Right renal cortex interstitium (tissue), 3 donors: ENCODE data around the gene AMACR. TPM values are rescaled to one million over a fixed set of nuclear protein-coding genes. Genes with fewer than 3 reads are reported as not detected.
"Not testable (repeated sequence)": the region's sequence is repeated elsewhere in the genome, so short reads cannot be mapped to it uniquely, and the experiment has no call there.

Experiments
- DNase-seq, 3 donors: peaks; one replicate each; pipeline ENCODE4 v3.0.0-alpha.2; 2013; ENCODE audit warnings: low read depth in 3 of 3, low spot score in 2 of 3
- polyA plus RNA-seq, 3 donors: library from polyadenylated mRNA; unstranded; fragments of 120-200 nt; gene quantifications; one replicate each; pipeline ENCODE4 v1.2.1, GENCODE V29; 2013; ENCODE audit not compliant: insufficient read length in 3 of 3

AMACR gene
- polyA plus RNA-seq, 3 donors: 74.2 to 98.0 (median 94.2) TPM

DNA sequence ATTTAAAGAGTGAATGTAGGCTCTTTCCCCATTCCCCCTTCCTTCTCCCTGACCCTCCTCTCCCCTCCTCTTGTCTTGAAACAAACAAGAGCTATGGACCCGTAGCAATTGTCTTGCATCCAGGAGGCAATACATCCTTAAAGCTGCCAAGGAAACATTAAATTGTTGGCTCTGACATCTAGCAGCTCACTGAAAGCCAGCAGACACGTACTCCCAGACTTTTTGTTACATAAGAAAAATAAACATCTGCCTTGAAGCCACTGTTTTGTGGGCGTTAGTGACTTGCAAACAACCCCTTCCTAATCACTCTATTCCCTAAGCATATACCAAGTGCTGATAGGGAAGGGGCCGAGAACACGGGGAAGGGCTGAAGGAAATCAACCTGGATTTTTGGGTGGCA is 32.0 kb downstream of the AMACR start:
- DNase-seq: no peak

DNA sequence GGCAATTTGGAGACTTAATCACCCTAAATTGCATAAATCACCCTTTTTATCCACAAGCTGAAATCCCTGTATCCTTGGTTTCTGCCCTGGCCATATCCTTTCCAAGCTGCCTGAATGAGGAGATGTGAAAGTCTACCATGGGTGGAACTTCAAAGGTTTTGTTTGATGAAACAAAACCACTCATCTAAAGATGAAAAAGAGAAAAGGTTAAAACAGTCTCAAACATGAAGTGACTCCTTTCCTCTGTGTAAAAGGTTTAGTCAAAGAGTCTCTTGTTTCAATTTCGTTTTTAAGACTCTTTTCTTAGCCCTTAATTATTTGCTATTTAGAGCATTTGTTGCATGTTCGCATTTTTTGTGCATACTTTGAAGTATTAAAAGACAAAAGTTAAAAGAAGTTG is 34.6 kb downstream of the AMACR start:
- DNase-seq: no peak

DNA sequence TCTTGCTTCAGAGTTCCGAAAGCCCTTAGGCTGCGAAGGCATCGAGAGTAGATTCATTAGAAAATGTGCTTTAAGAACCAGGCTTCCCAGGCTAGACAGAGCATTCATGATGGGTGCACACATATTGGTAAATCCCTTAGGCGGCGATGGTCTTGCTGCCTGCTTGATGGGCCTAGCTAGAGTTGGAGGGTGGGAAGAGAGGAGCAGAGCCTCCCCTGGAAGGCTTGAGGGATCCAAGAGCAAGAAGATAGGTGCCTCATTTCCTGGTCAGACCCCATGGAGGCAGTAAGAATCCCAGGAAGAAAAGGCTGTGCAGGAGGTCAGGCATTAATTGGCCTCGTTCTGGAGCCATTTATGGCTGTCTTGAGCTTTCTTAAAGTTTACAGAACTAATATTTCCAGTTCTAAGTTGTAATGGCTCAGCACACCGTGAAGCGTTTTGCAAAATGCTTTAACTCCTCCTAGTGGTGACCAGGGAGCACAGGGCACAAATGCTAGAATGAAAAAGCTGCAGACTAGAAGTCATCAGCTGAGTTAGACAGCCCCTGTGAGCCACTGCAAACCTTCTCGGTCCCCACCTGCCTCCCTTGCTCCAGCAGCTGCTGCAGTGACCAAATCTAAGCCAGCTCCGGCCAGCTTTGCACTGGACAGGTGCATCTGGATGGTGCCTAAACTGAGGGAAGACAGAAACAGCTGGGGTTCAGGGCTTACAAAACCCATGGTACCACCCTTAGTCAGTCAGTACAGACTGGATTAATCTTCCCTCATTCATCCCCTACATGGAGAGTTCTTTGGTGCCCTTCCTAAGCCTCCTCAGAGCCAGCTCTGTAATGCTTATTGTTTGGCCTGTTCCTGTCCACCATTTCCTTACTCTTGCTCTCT is 38.0 kb downstream of the AMACR start:
- no peak for DNase-seq

DNA sequence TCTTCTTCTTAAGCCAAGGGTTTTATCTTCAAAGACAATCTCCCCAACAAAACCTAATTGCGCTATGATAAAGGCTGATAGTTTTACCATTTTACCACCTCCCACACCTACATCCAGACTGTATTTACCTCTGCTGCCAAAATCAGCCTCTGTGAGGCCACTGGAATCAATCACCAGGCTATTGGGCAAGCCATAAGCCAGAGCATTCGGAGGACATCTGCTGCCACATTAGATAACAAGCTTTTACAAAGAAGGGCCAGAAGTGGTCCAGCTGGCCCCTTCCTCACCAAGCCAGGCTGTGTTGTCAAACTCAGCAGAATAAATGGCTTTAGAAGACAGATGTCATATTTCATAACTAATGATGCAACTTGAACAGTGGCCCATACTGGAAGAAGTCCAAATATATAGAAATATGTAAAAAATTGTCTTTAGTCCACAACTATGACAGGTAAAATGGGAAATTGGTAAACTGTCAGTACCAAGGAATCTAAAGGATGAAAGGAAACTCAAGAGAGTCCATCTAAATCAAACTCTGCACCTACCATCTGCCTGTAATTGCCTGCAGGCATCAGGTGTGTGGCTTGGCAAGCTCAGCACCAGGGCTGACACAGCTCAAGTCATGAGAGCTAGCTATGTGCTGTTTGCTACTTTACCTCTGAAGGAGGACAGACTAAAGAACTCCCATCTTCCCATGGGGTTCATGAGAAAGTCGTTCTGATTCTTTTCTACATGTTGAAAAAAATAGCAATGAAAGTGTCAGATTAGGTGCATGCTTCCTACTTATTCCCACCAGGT is 39.4 kb downstream of the AMACR start:
- no peak for DNase-seq

DNA sequence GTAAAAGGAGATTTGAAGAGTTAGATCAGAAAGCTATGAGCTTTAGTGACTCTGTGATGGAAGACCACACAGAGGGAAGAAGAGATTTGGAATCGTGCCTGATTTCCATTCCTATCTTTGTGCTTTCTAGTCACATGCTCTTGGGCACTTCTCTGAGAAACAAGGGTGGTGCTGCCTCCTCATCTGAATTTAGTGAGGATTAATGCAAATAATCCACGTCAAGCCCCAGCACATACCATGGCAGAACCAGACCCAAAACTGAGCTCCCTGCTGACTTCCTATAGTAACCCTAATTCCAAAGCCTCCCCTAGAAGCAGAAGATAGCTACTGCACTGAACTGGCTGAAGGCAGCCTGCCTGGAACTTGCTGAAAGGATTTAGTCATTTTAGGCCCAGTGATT is 41.0 kb downstream of the AMACR start:
- no peak for DNase-seq

DNA sequence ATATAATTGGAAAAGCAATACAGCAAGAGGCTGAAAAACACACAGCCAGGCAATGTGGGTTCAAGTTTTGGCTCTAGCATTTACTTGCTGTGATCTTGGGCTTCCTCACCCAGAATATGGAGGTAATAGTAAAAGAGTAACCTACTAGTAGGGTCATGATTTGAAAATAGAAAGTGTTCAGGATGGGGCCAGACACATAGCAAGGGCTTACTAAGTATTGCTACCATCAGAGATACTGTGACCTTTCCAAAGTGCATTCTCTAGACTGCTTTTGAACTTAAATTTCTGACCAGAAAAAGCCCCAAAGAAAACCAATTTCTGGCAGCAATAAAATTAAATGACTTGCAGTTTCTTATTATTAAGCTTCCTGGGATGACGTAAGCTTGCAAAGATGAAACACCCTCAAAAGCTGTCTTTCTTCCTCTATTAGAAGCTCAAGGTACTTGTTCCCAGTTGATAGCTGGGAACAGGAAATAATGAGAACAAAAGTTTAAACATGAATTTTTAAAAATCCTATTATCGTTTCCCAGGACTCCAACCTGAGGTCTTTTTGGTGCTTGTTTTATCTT is 43.6 kb downstream of the AMACR start:
- no peak for DNase-seq

DNA sequence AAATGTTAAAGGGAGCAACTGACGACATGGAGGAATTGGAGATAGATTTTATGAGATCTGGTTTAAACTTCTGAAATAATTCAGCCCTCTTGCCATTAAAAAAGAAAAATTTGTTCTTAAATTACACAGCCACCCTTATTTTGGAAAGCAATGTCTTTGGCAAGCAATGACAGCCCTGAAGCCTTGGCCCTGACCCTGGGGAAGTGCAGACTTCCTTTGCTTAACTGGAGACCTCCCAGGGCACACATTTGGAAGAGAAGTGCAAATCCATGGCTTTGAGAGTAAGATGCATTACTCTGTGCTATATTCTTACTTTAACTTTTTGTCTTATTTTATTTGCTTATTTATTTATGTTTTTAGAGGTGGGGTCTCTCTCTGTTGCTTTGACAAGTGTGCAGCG is 49.7 kb downstream of the AMACR start:
- no peak for DNase-seq

DNA sequence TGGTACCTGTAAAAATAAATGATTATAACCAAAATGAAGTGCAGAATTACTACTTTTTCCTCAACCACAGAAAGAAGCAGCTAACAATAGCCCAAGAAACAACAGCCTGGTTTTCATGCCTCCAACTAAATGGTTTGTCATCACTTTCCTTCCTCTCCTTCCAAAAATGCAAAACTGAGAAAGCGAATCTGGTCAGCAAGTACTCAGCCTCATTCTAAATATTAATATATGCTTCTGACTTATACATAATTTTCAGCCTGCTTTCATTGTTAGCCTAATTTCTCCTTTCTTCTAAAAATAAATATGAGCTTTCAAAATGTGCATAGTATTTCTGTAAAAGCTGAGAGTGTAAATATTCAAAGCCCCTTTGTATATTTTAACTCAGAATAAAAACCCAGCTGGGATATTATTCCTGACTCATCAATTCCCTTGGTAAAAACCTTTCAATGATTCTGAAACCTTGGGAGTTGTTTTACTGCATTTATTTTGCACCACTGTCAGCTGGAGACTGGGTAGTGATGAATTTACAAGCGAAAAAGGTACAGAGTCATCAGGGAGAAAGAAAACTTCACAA is 50.2 kb downstream of the AMACR start:
- DNase-seq: no peak

DNA sequence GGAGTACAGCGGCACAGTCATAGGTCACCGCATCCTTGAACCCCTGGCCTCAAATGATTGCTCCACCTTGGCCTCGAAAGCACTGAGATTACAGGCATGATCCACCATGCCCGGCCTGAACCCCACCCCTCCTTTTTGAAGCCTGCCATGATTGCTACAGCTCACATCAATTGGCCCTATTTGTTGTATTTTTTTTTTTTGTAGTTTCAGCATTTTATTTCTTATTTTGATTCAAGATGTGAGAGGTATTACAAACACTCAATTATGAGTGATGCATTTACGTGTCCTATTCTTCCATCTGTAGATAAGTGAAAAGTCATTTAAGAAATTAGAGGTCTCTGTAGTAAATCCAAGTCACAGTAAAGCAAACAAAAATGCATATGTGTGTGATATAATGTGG is 55.7 kb downstream of the AMACR start:
- DNase-seq: not testable (repeated sequence)

DNA sequence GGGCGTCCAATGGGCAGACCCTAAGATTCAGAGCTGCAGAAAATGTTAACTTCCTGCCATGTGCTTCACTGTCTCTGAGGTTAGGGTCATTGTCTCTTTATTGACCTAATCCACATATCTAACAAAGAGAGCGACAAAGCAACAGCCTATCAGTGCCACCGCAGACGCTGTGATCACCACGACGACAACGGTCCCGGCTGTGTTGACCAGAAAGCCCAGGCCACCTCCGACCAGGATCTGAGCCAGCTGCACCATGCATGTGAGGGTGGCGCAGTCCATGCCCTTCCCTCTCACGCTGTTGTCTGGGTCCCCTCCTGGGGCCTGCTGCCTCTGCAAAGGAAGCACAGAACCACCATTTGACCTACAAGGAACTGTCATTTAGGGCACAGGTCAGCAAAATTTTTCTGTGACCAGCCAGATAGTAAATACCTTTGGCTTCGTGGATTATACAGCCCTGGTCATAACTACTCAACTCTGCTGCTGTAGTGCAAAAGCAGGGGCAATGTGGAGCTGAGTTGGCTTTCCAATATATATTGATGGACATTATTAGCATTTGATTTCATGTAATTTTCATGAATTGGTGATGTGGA is 63.2 kb downstream of the AMACR start:
- DNase-seq: no peak

DNA sequence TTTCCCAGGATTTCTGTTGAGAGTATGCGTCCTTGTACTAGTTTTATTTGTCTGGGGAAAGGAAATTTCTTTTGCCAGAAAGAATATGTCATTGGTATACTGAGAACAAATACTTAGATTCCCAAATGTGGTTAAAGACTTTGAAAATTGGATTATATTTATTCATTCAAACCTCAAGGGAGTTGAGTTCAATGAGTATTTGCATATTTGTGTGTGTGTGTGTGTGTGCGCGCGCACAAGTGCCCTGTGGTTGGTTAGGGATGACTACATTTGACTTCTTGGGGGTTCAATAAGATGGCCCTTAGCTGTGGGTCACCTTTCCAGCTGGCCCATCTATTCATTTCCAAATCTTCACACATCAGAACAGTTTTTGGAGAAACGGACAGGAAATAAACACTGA is 66.8 kb downstream of the AMACR start:
- no peak for DNase-seq

DNA sequence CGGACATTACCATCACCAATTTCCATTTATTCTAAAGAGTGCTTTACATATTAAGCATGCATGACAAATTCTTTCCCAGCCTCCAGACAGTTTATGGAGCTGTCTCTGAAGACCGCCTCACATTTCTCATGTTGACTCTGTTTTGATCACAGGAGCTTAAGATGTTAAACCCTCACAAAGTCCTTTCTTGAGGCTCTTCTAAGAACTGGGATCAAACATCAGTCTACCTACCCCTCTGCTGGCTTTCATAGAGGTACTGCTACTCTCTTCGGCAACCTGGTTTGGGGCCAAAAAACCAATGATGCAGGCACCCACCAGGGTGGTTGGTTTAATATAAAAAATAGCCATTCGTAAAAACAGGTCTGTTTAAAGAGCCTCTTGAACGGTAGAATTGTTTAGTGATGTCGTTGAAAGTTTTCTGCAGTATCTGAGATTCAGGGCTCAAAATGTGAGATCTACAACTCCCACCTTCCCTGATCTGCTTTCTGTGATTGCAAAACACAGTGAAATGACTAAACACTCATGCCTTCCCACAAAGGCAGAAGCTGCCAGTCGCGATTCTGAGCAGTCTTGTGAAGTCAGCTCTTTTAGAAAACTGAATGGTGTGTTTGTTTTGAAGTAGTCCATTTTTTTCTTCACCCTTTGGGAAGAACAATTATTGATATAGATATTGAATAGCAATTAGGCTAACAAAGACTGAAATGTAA is 68.1 kb downstream of the AMACR start:
- DNase-seq: no peak

DNA sequence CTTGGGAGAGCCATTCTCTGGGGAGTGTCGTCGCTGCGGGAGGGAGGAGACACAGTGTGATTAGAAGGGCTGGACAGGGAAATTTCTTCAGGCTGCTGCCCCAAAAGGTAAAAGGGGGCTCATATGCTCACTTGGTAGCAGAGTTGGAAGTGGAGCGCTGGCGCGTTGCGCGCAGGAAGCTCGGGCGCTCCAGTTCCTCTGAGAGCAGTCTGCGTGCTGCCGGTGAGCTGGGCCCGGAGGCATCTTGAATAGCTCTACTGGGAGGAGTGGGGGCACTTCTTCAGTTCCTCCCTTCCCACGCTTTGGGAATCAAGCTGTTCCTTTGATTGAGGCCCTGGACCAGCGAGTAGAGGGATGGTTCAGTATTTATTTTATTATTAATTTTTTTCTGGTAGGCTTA is 69.0 kb downstream of the AMACR start:
- no peak for DNase-seq

DNA sequence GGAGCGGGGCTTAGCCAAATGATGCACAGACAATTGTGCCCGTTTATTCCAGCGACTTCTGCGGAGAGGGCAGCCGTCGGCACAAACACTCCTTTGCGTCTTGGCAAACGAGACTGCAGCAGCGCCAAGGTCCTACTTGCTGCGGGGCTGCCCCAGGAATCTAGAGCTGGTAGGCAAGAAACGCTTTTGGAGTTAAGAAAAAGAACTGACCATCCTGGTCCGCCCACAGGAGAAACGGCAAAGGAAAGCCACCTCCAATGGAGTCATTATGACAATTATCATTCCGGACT is 69.4 kb downstream of the AMACR start:
- DNase-seq: no peak

DNA sequence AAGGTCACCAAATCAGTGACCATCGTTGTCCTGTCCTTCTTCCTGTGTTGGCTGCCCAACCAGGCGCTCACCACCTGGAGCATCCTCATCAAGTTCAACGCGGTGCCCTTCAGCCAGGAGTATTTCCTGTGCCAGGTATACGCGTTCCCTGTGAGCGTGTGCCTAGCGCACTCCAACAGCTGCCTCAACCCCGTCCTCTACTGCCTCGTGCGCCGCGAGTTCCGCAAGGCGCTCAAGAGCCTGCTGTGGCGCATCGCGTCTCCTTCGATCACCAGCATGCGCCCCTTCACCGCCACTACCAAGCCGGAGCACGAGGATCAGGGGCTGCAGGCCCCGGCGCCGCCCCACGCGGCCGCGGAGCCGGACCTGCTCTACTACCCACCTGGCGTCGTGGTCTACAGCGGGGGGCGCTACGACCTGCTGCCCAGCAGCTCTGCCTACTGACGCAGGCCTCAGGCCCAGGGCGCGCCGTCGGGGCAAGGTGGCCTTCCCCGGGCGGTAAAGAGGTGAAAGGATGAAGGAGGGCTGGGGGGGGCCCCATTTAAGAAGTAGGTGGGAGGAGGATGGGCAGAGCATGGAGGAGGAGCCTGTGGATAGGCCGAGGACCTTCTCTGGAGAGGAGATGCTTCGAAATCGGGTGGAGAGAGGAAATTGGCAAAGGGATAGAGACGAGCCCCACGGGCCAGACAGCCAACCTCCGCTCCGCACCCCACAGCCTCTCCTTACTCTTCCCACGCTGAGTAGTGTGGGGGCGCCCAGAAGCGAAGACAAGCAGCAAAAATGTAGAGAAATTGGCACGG is 69.9 kb downstream of the AMACR start:
- no peak for DNase-seq

DNA sequence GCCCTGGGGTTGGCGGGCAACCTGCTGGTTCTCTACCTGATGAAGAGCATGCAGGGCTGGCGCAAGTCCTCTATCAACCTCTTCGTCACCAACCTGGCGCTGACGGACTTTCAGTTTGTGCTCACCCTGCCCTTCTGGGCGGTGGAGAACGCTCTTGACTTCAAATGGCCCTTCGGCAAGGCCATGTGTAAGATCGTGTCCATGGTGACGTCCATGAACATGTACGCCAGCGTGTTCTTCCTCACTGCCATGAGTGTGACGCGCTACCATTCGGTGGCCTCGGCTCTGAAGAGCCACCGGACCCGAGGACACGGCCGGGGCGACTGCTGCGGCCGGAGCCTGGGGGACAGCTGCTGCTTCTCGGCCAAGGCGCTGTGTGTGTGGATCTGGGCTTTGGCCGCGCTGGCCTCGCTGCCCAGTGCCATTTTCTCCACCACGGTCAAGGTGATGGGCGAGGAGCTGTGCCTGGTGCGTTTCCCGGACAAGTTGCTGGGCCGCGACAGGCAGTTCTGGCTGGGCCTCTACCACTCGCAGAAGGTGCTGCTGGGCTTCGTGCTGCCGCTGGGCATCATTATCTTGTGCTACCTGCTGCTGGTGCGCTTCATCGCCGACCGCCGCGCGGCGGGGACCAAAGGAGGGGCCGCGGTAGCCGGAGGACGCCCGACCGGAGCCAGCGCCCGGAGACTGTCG is 70.7 kb downstream of the AMACR start:
- no peak for DNase-seq

DNA sequence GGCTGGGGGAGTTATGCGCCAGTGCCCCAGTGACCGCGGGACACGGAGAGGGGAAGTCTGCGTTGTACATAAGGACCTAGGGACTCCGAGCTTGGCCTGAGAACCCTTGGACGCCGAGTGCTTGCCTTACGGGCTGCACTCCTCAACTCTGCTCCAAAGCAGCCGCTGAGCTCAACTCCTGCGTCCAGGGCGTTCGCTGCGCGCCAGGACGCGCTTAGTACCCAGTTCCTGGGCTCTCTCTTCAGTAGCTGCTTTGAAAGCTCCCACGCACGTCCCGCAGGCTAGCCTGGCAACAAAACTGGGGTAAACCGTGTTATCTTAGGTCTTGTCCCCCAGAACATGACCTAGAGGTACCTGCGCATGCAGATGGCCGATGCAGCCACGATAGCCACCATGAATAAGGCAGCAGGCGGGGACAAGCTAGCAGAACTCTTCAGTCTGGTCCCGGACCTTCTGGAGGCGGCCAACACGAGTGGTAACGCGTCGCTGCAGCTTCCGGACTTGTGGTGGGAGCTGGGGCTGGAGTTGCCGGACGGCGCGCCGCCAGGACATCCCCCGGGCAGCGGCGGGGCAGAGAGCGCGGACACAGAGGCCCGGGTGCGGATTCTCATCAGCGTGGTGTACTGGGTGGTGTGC is 71.4 kb downstream of the AMACR start, which contains the start of gene RXFP3:
RXFP3 (plus strand) TSS at position 6 of the 636 bp plus-strand sequence; CDS start at position 361, 355 bp downstream.
- peak in 1 of 3 donors; percentile 6 for DNase-seq
